HepG2 (cell line): ENCODE data around the gene ARPC5. TPM values are rescaled to one million over a fixed set of nuclear protein-coding genes. Genes with fewer than 3 reads are reported as not detected.

Experiments used
- ARID2 ChIP-seq: sonication (generic); formaldehyde crosslinking; IDR thresholded peaks from 2 replicates; pipeline ENCODE4 v1.8.1; 2022; ENCODE audit warnings: mild to moderate bottlenecking, missing genetic modification reagents, borderline replicate concordance
- CENPBD1 ChIP-seq: sonication (generic); formaldehyde crosslinking; IDR thresholded peaks from 2 replicates; pipeline ENCODE4 v1.8.0; 2022; ENCODE audit warnings: missing genetic modification reagents, low read depth, mild to moderate bottlenecking, borderline replicate concordance
- FOXO1 ChIP-seq: sonication (generic); formaldehyde crosslinking; IDR thresholded peaks from 2 replicates; pipeline ENCODE4 v1.4.0; 2020; ENCODE audit warnings: missing genetic modification reagents
- GTF2F1 ChIP-seq: fragments of 150-350 bp; IDR thresholded peaks from 2 replicates; pipeline ENCODE4 v1.6.1; 2014; ENCODE audit warnings: low read length
- HOXD1 ChIP-seq: sonication (generic); formaldehyde crosslinking; IDR thresholded peaks from 2 replicates; pipeline ENCODE4 v1.5.0; 2020; ENCODE audit warnings: missing genetic modification reagents
- IRX3 ChIP-seq: sonication (generic); formaldehyde crosslinking; IDR thresholded peaks from 2 replicates; pipeline ENCODE4 v1.8.1; 2023; ENCODE audit warnings: mild to moderate bottlenecking, low read depth, missing genetic modification reagents, borderline replicate concordance
- KLF11 ChIP-seq: IDR thresholded peaks from 2 replicates; pipeline ENCODE4 v1.6.1; 2016; ENCODE audit warnings: missing compliant biosample characterization
- MEIS2 ChIP-seq: sonication (generic); formaldehyde crosslinking; IDR thresholded peaks from 2 replicates; pipeline ENCODE4 v1.9.0; 2021; ENCODE audit warnings: mild to moderate bottlenecking, missing genetic modification reagents
- MXD3 ChIP-seq: IDR thresholded peaks from 2 replicates; pipeline ENCODE4 v1.6.1; 2016; ENCODE audit warnings: mild to moderate bottlenecking, missing biosample characterization, missing genetic modification reagents
- MYNN ChIP-seq: sonication (generic); formaldehyde crosslinking; IDR thresholded peaks from 2 replicates; pipeline ENCODE4 v1.4.0; 2020; ENCODE audit warnings: mild to moderate bottlenecking, low read depth, missing genetic modification reagents
- MZF1 ChIP-seq: sonication (generic); formaldehyde crosslinking; IDR thresholded peaks from 2 replicates; pipeline ENCODE4 v1.8.1; 2023; ENCODE audit warnings: mild to moderate bottlenecking, missing genetic modification reagents, borderline replicate concordance
- NFKBIZ ChIP-seq: IDR thresholded peaks from 2 replicates; pipeline ENCODE4 v1.6.1; 2018; ENCODE audit warnings: missing genetic modification reagents, missing compliant biosample characterization
- NKX3-1 ChIP-seq: sonication (generic); formaldehyde crosslinking; IDR thresholded peaks from 2 replicates; pipeline ENCODE4 v1.5.0; 2020; ENCODE audit warnings: missing genetic modification reagents
- RARG ChIP-seq: sonication (generic); formaldehyde crosslinking; IDR thresholded peaks from 2 replicates; pipeline ENCODE4 v1.4.0; 2020; ENCODE audit warnings: low read depth, mild to moderate bottlenecking, missing genetic modification reagents
- SRSF9 ChIP-seq: fragments of 200-400 bp; formaldehyde crosslinking; IDR thresholded peaks from 2 replicates; pipeline ENCODE4 v1.6.1; 2018; ENCODE audit warnings: borderline replicate concordance, mild to moderate bottlenecking, low read depth, low read length; ENCODE audit not compliant: insufficient read depth, poor library complexity, severe bottlenecking
- TCF12 ChIP-seq, 2 experiments: fragments of 450-650 bp in 1 of 2; sonication (generic) in 1 of 2; formaldehyde crosslinking in 1 of 2; IDR thresholded peaks; 2 replicates each; pipeline versions ENCODE4 v1.6.1 to v1.8.0; 2017 to 2022; ENCODE audit warnings: antibody characterized with exemption in 1 of 2, mild to moderate bottlenecking in 1 of 2, missing genetic modification reagents in 1 of 2, moderate library complexity in 1 of 2
- ZBTB33 ChIP-seq: sonication (generic); formaldehyde crosslinking; IDR thresholded peaks from 2 replicates; pipeline ENCODE4 v1.4.0; 2020; ENCODE audit warnings: missing genetic modification reagents
- ZNF225 ChIP-seq: sonication (generic); formaldehyde crosslinking; IDR thresholded peaks from 2 replicates; pipeline ENCODE4 v1.4.0; 2020; ENCODE audit warnings: mild to moderate bottlenecking, missing genetic modification reagents
- ZNF44 ChIP-seq: sonication (generic); formaldehyde crosslinking; IDR thresholded peaks from 2 replicates; pipeline ENCODE4 v1.5.1; 2020; ENCODE audit warnings: mild to moderate bottlenecking, missing genetic modification reagents
- ZNF530 ChIP-seq: sonication (generic); formaldehyde crosslinking; IDR thresholded peaks from 2 replicates; pipeline ENCODE4 v1.5.0; 2020; ENCODE audit warnings: low read depth, mild to moderate bottlenecking, missing genetic modification reagents
- ZNF563 ChIP-seq: sonication (generic); formaldehyde crosslinking; IDR thresholded peaks from 2 replicates; pipeline ENCODE4 v1.8.0; 2022; ENCODE audit warnings: mild to moderate bottlenecking, moderate library complexity, missing genetic modification reagents
- ZNF589 ChIP-seq: sonication (generic); formaldehyde crosslinking; conservative IDR thresholded peaks from 2 replicates; pipeline ENCODE4 v1.8.0; 2022; ENCODE audit warnings: mild to moderate bottlenecking, moderate library complexity, missing genetic modification reagents
- ZNF770 ChIP-seq: sonication (generic); formaldehyde crosslinking; IDR thresholded peaks from 2 replicates; pipeline ENCODE4 v1.5.0; 2020; ENCODE audit warnings: mild to moderate bottlenecking, missing genetic modification reagents
- ZSCAN5A ChIP-seq: sonication (generic); formaldehyde crosslinking; IDR thresholded peaks from 2 replicates; pipeline ENCODE4 v1.8.0; 2022; ENCODE audit warnings: mild to moderate bottlenecking, missing genetic modification reagents, borderline replicate concordance
- polyA plus RNA-seq, 8 experiments: library from polyadenylated mRNA; depleted of rRNA in 3 of 8; stranded (reverse) in 7 of 8; unstranded in 1 of 8; fragments of >200 nt; fragmentation: Illumina TruSeq in 4 of 8; extraction: Trizol in 4 of 8; gene quantifications; 2 replicates each; pipeline versions ENCODE4 v1.2.1 to v1.2.3, GENCODE V29; 2011 to 2016; ENCODE audit warnings: low read depth in 4 of 8, missing spikeins in 1 of 8, mixed read lengths in 1 of 8; ENCODE audit not compliant: insufficient read depth in 1 of 8
- total RNA-seq, 5 experiments: library from RNA; depleted of rRNA; stranded (reverse); fragments of >200 nt; fragmentation: Illumina TruSeq; extraction: Trizol; gene quantifications; 2 replicates each; pipeline ENCODE4 v1.2.3, GENCODE V29; 2016; ENCODE audit warnings: low read depth in 1 of 5

ARPC5 gene
- total and polyA plus RNA-seq, 2 of the 13 experiments (the other 11 are each of a cell fraction or from before 2014, with no cell fraction given): 48.4 to 106 TPM

GRCh38 chr1:183635099-183635605 lies 431 bp downstream of the ARPC5 start (continued):
- no peak for TF ChIP-seq ZNF530 (CRISPR knock-in tag)
- TF ChIP-seq SRSF9: no peak
- 0 out of 2 replicates have a peak, but pooled peaks have one; percentile 29 for TF ChIP-seq ARID2 (CRISPR knock-in tag)
- TF ChIP-seq GTF2F1: no peak
- TF ChIP-seq TCF12 (IDR thresholded peaks at IDR 0.05): no peak
- TF ChIP-seq TCF12 (CRISPR knock-in tag; IDR thresholded peaks at IDR 0.05): no peak
- no peak for TF ChIP-seq IRX3 (CRISPR knock-in tag)
- TF ChIP-seq NFKBIZ (CRISPR knock-in tag): no peak
- no peak for TF ChIP-seq ZBTB33 (CRISPR knock-in tag)
- no peak for TF ChIP-seq KLF11 (CRISPR knock-in tag)
- peak; percentile 52; the same call in 1 of the 2 replicates for TF ChIP-seq ZNF563 (CRISPR knock-in tag)
- TF ChIP-seq MXD3 (CRISPR knock-in tag): no peak
- TF ChIP-seq CENPBD1 (CRISPR knock-in tag): no peak
- no peak for TF ChIP-seq ZNF589 (CRISPR knock-in tag)
- TF ChIP-seq NKX3-1 (CRISPR knock-in tag): 0 out of 2 replicates have a peak, but pooled peaks have one; percentile 75
- peak; percentile 78; the same call in 1 of the 2 replicates for TF ChIP-seq MEIS2 (CRISPR knock-in tag)
- no peak for TF ChIP-seq ZNF44 (CRISPR knock-in tag)
- TF ChIP-seq FOXO1 (CRISPR knock-in tag): no peak
- 0 out of 2 replicates have a peak, but pooled peaks have one; percentile 13 for TF ChIP-seq HOXD1
- TF ChIP-seq MYNN (CRISPR knock-in tag): no peak
- no peak for TF ChIP-seq MZF1 (CRISPR knock-in tag)
- TF ChIP-seq ZSCAN5A: no peak
- TF ChIP-seq RARG: no peak
- TF ChIP-seq ZNF225 (CRISPR knock-in tag): no peak
- TF ChIP-seq ZNF770 (CRISPR knock-in tag): no peak
